Measurements from ENCODE around the gene RGS14.
"Not testable (repeated sequence)": the region's sequence is repeated elsewhere in the genome, so short reads cannot be mapped to it uniquely, and the experiment has no call there.

Gene RGS14

GRCh38 chr5:177402271-177403043, 44.7 kb downstream of the RGS14 start:
- DNase-seq (ENCODE audit: low read depth): peak; percentile 65

GRCh38 chr5:177403102-177403791, 45.5 kb downstream of the RGS14 start:
- DNase-seq (ENCODE audit: low read depth): peak; percentile 43

GRCh38 chr5:177403792-177404640, 46.3 kb downstream of the RGS14 start:
- DNase-seq (ENCODE audit: low read depth): peak; percentile 77

- DNase-seq (ENCODE audit: low read depth): no peak
Measured at GRCh38 chr5:177404641-177405179, 47.0 kb downstream of the RGS14 start.

GRCh38 chr5:177405312-177405711, 47.6 kb downstream of the RGS14 start:
- DNase-seq (ENCODE audit: low read depth): no peak

- no peak for DNase-seq (ENCODE audit: low read depth)
Measured at GRCh38 chr5:177405805-177406204, 48.1 kb downstream of the RGS14 start.

- DNase-seq (ENCODE audit: low read depth): no peak
Measured at GRCh38 chr5:177409043-177409801, 51.5 kb downstream of the RGS14 start, which contains the start of gene F12. F12 (minus strand) TSS chr5:177409564; CDS start chr5:177409527, 37 bp downstream.

GRCh38 chr5:177410575-177410974, 52.9 kb downstream of the RGS14 start:
- no peak for DNase-seq (ENCODE audit: low read depth)

- DNase-seq (ENCODE audit: low read depth): no peak
Measured at GRCh38 chr5:177412603-177413233, 55.0 kb downstream of the RGS14 start.

GRCh38 chr5:177414481-177414880, 56.8 kb downstream of the RGS14 start:
- no peak for DNase-seq (ENCODE audit: low read depth)

- DNase-seq (ENCODE audit: low read depth): not testable (repeated sequence)
Measured at GRCh38 chr5:177417081-177417480, 59.4 kb downstream of the RGS14 start.

GRCh38 chr5:177419046-177419445, 61.3 kb downstream of the RGS14 start:
- DNase-seq (ENCODE audit: low read depth): no peak

- DNase-seq (ENCODE audit: low read depth): not testable (repeated sequence)
Measured at GRCh38 chr5:177420472-177420871, 62.7 kb downstream of the RGS14 start.

- DNase-seq (ENCODE audit: low read depth): no peak
Measured at GRCh38 chr5:177421062-177421798, 63.5 kb downstream of the RGS14 start.

All from activated T-helper 9 cell treated with anti-CD3 and anti-CD28 coated beads, Interleukin-2, amount 50 U/mL, for 16 hours (primary cell).